Renal pelvis (tissue), 4 donors: ENCODE results near the gene C3. TPM values are rescaled to one million over a fixed set of nuclear protein-coding genes. Genes with fewer than 3 reads are reported as not detected.
"Not testable (repeated sequence)": the region's sequence is repeated elsewhere in the genome, so short reads cannot be mapped to it uniquely, and the experiment has no call there.

Experiments used
- DNase-seq: peaks from one replicate; pipeline ENCODE4 v3.0.0-alpha.2; 2013
- polyA plus RNA-seq, 3 donors: library from polyadenylated mRNA; unstranded; fragments of 120-200 nt; gene quantifications; one replicate each; pipeline ENCODE4 v1.2.1, GENCODE V29; 2013; ENCODE audit not compliant: insufficient read length in 3 of 3

The C3 gene
- polyA plus RNA-seq, 3 donors = 20.1 to 23.3 (median 21.2) TPM

DNA sequence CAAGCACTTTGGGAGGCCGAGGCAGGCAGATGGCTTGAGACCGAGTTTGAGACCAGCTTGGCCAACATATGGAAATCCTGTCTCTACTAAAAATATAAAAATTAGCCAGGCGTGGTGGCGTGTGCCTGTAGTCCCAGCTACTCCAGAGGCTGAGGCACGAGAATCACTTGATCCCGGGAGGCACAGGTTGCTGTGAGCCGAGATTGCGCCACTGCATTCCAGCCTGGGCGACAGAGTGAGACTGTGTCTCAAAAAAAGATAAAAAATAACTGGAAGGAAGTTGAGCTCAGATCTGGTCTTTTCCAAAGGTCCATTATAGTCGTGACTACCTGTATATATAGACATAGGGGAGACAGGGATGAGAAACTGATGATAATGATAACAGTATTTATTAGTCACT lies 28.1 kb upstream of the C3 start:
- DNase-seq = not testable (repeated sequence)

DNA sequence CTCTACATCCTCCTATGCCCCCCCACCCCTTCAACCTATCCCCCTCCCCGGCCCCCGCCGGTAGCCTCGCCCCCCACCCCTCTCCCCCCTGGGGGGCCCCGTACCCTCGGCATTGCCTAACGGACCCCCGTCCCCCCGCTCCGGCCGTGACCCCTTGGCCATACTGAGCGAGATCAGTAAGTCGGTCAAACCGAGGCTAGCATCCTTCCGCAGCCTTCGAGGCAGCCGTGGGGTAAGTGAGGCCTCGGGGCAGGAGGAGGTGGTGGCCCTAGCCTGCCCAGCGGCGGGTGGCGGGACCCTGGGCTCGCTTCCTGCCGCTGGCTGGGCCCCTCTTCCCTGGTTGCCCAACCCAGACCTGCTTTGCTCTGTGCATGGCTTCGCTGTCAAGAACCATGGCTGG lies 25.5 kb upstream of the C3 start:
- no peak for DNase-seq

- no peak for DNase-seq
Measured at GRCh38 chr19:6744381-6745301, 24.2 kb upstream of the C3 start.

GRCh38 chr19:6743714-6744380 lies 23.4 kb upstream of the C3 start:
- no peak for DNase-seq

DNA sequence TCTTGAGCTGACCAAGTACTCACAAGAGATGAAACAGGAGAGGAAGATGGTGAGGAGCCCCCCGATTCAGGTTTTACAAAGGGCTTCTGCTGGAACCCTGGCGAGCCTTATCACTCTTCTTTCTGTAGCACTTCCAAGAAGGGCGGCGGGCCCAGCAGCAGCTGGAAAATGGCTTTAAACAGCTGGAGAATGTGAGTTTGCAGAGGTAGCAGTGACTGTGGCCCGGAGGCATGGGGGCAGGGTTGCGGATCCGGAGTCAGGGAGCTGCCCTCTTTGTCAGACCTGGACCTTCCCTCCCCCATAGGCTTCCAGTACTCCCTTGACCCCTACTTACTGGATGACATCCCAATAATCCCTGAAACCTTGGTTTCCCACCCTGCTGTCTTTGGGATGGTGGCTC lies 22.6 kb upstream of the C3 start:
- DNase-seq = no peak

- DNase-seq = no peak
Measured at GRCh38 chr19:6740589-6741343, 20.3 kb upstream of the C3 start.

DNA sequence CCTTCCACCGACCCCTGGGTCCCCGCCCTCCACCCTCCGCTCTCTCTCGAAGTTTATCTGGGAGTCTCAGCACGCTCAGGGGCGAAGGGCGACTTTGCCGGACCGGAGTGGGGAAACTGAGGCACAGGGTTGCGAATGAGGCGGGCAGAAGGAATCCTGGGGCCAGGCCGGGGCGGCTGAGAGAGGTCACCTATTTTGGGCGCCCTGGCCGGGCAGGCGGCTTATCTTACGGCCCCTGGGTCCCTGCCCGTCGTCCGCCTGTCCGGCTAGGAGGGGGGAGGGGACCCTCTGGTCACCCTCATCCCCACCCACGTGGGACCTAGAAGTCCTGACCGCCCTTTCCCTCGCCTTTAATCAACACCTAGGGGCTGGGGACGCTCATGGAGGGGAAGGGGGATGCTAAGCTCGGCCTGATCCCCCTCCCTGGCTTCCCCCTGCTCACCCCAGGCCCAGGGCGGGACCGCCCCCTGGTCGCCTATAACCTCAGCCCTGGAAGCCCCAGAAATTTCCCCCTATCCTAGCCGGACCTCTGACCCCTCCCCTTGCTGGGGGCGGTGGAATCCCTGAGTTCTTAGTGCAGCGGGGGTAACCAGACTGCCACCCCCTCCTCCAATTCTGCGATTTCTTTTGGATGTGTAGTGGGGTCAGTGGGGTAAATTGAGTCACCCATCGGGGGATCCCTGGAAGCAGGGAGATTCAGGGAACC lies 19.6 kb upstream of the C3 start:
- DNase-seq = no peak

DNA sequence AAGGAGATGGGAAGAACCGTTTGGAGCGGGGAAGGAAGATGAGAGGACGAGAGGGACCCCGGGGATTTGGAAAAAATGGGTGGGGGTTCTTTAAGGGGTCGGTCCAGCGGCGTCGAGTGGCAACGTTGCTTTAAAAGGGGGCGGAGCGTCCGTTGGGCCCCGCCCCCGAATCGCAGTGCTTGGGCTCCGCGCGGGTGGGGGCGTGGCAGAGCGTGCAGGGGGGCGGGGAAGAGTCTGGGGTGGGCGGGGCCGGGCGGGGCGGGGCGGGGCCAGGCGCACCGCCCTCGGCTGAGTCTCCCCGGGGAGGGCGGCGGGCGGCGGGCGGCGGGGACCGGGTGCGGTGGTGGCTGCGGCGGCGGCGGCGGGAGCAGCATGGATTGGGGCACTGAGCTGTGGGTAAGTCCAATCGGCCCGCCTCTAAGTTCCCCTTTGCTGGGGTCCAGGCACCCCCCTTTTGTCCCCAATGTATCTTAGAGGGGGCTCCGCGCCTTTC lies 19.0 kb upstream of the C3 start, which contains the start of gene TRIP10:
TRIP10 (plus strand) TSS at position 291 of the 493 bp plus-strand sequence; CDS start at position 373, 82 bp downstream.
- no peak for DNase-seq

- no peak for DNase-seq
Measured at GRCh38 chr19:6738787-6739389, 18.4 kb upstream of the C3 start.

DNA sequence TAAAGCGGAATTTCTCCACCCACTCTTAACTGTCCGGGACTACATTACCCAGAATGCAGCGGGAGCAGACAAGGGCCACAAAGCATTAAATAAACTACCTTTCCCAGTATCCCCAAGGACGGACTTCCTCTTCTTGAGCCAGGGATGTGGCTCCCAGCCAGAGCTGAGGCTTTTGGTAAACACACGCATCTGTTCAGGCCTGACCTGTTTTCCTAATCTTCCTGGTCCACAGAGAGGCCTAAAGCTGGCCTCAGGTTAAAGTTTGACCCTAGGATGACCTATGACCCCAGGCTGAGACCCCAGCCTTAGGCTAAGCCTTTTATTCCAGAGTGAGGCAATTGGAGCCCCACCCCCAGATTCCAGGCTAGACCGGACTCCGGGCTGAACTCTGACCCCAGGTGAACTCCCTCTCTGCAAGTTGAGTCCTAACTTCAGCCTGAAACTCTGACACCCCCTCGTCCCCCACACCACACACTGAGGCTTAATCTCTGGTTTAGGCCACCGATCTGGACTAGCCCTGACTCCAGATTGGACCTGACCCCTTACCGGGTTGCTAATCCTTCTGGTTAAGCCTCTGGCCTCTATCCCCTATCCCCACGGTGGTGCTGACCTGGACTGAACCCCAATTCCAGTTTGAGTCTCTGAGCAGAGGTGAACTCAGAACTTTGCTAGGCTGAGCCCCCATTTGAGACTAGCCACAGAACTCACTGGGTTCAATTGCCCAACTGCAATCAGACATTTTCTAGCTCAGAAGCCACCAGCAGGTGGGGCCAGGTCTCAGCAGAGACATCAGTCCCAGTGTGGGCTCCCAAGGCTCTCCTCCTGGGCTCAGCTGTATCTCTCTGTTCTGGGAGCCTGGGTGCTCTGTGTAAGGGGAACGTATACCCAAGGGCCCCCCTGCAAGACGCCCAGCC lies 17.7 kb upstream of the C3 start:
- DNase-seq = no peak

- DNase-seq = peak; percentile 100
Measured at GRCh38 chr19:6737284-6737872, 16.9 kb upstream of the C3 start, which contains the start of gene GPR108. GPR108 (minus strand) TSS chr19:6737580; CDS start chr19:6737576, 4 bp downstream.

DNA sequence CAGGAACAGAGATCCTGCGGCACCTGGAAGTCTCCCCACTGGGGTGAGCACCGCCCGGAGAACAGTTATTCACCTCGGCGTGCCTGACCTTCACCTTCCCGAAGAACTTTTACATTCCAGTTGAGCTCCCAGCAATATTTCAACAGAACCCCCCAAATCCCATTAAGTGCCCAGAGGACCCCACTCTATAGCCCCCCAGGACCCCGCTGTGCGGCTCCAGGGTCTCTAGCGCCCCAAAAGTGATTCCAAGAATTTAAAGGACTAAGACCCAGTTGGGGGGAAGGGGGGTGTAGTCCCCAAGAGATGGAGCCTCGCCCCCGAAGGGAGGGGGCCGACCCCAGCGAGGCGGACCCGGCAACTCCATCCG lies 16.4 kb upstream of the C3 start:
- no peak for DNase-seq

DNA sequence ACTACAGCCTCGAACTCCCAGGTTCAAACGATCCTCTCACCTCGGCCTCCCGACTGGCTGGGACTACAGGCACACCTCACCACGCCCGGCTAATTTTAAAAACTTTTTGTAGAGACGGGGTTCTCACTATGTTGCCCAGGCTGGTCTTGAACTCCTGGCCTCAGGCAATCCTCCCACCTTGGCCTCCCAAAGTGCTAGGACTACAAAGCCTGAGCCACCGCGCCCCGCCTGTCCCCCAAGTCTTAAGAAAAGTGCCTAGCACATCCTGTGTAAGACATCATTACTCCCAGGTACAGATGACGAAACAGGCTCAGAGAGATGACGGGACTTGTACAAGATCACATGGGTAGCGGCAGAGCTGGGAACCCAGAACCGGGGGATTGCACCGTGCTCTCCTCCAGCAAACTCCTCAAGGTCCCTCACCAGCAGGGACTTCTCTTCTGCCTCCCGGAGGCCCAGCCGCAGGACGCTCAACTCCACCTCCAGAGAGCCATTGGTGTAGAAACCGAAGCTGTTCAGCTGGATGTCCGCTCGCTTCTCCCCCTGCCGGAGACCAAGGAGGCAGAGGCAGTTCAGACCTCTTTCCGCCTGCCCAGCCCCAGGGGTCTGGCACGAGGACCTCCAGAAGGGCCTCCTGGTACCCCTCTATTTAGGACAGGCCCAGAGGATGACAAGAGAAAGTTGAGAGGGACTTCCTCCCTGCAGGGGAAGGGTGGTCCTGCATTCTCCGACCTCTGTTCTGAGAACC lies 15.9 kb upstream of the C3 start:
- peak; percentile 84 for DNase-seq

DNA sequence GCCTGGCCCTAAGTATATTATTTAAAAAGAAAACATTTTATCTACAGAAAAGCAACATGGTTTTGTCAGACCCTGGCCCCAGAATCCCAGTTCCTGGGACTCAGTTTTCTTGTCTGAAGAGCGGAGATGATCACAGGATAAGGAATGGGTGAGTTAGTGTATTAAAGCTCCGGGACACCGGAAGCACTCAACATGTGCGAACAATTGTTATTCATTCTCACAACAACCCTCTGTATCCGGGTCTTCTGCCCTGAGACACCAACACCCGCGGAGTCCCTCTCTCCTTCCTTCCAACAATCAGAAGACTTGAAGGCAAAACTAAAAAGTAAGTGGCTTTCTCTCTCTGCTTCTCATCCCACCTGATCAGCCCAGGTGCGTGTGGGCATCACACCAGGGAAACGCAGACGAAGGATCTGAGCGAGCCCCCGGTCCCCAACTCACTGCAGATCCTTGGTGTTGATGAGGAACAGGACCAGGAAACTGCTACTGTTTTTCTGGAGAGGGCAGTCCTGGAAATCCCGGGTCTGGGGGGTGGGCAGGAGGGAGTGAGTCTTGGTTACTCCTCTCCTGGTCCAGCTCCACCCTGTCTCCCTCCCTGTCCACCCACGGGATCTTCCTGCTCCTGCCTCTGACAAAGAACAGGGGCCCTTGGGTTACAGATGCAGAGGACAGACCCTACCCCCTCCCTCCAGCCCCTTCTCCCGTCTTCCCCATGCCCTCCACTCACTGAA lies 14.9 kb upstream of the C3 start:
- no peak for DNase-seq

DNA sequence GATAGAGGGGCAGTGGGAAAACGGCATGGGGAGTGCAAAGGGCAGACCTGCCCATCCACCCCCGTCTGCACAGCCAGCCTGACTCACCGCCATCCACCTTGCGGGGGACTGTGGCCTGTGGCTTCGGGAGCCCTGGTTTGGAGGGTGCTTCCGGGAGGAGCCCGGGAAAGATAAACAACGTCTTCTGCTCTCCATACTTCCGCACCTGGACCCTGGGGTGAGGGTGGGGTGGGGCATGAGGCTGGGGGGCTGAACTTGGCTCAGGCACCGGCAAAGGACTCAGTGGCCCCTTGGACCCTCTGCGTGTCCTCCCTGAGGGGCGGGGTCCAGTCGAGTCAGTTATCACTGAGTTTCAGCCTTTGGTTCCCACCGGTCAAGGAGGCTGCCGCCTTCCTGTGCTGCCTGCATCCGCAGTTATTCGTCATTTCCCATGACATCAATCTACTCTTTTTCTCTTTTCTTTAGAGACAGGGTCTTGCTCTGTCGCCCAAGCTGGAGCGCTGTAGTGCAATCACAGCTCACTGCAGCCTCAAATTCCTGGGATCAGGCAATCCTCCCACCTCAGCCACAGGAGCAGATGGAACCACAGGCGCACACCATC lies 13.7 kb upstream of the C3 start:
- no peak for DNase-seq

- DNase-seq = no peak
Measured at GRCh38 chr19:6733338-6734095, 13.1 kb upstream of the C3 start.

DNA sequence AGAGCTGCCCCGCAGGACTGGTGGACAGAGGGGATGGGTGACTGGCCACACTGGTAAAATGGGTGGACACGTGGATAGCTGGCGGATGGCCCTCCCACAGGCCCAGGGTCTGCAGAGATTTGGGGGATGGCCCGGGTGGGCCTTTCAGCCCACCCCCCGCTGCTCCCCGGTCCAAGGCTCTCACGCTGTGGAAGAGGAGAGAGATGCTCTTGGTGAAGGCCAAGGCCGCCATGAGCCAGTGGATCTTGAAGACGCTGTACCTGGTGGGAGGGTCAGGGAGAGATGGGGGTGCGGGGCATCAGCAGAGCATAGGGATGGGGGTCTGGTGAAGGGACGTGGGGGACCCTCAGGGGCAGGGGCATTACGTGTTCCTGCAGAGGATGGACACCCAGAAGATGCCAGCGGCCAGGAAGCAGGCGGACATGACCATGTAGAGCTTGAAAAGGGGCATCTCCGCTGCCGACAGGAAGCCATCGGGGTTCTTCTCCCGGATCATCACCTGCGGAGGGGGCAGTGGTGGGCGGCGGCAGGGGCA lies 12.4 kb upstream of the C3 start:
- no peak for DNase-seq
